ENCODE measurements around the gene PGAP6. TPM values are rescaled to one million over a fixed set of nuclear protein-coding genes. Genes with fewer than 3 reads are reported as not detected.
A peak's percentile ranks its signal among the peaks of the same experiment; 100 is the strongest.

PGAP6 gene
- 33.7 and 52.7 TPM in 2 replicates for total RNA-seq (2016; rRNA removed; fragmentation: Illumina TruSeq; extraction: Trizol)
- 52.2 and 54.4 TPM in 2 replicates for total RNA-seq (2016; cell fraction: cytosol; rRNA removed; fragmentation: Illumina TruSeq; extraction: Trizol; ENCODE audit: low read depth)
- total RNA-seq (2016; cell fraction: insoluble cytoplasmic fraction; rRNA removed; fragmentation: Illumina TruSeq; extraction: Trizol) = 27.1 and 52.1 TPM in 2 replicates
- total RNA-seq (2016; cell fraction: membrane; rRNA removed; fragmentation: Illumina TruSeq; extraction: Trizol) = 108 and 112 TPM in 2 replicates
- total RNA-seq (2016; cell fraction: nucleus; rRNA removed; fragmentation: Illumina TruSeq; extraction: Trizol) = 36.6 and 38.8 TPM in 2 replicates
- polyA plus RNA-seq (2011; rRNA removed) = 136 and 192 TPM in 2 replicates
- polyA plus RNA-seq (2011; cell fraction: cytosol; rRNA removed) = 183 and 222 TPM in 2 replicates
- polyA plus RNA-seq (2011; cell fraction: nucleus; rRNA removed) = 308 and 324 TPM in 2 replicates
- 54.7 and 75.9 TPM in 2 replicates for polyA plus RNA-seq (2012)
- polyA plus RNA-seq (2016; cell fraction: cytosol; fragmentation: Illumina TruSeq; extraction: Trizol; ENCODE audit: low read depth) = 90.3 and 94.2 TPM in 2 replicates
- polyA plus RNA-seq (2016; cell fraction: insoluble cytoplasmic fraction; fragmentation: Illumina TruSeq; extraction: Trizol; ENCODE audit: low read depth) = 43.3 and 54.7 TPM in 2 replicates
- polyA plus RNA-seq (2016; cell fraction: membrane; fragmentation: Illumina TruSeq; extraction: Trizol; ENCODE audit: low read depth) = 117 and 127 TPM in 2 replicates
- 107 and 123 TPM in 2 replicates for polyA plus RNA-seq (2016; cell fraction: nucleus; fragmentation: Illumina TruSeq; extraction: Trizol; ENCODE audit: insufficient read depth, low read depth)
- 53.1 and 397 TPM in 2 replicates for polyA minus RNA-seq (2011; rRNA and poly(A)+ RNA removed; ENCODE audit: low replicate concordance)
- 61.4 and 63.3 TPM in 2 replicates for polyA minus RNA-seq (2011; cell fraction: cytosol; rRNA and poly(A)+ RNA removed)
- 26.0 and 48.0 TPM in 2 replicates for polyA minus RNA-seq (2011; cell fraction: nucleus; rRNA and poly(A)+ RNA removed)
- percentile 47 among the genes with signal in this experiment for Bru-seq, nascent RNA
- BruChase-seq, experiment 1, labeled RNA remaining after a 6-hour chase = percentile 82 among the genes with signal in this experiment
- percentile 67 among the genes with signal in this experiment for BruChase-seq, experiment 2, labeled RNA remaining after a 2-hour chase
- long read RNA-seq, experiment 1, partial matches to known transcripts = 9 of 15 reads
- long read RNA-seq, experiment 1, other reads (novel, unspliced or antisense) = 6 of 15 reads
- long read RNA-seq, experiment 2, transcript TMEM8A-204 (13 exons, 3,691 nt) = major isoform, 106 of 222 reads
- long read RNA-seq, experiment 2, partial matches to known transcripts = 63 of 222 reads
- long read RNA-seq, experiment 2, other reads (novel, unspliced or antisense) = 53 of 222 reads

GRCh38 chr16:381789-382717 lies at the start of gene PGAP6:
Gene PGAP6 (minus strand): TSS chr16:381978. CDS start chr16:381821, 157 bp downstream.
- BruUV-seq (replicated peaks) = TSS peak; percentile 79
- Histone ChIP-seq H3K9me3 (ENCODE audit: low read length) (no peaks in the 10 kb centered on the region), H2AFZ (ENCODE audit: low read length) (no peak within 1 kb of the TSS), H3K27me3 (ENCODE audit: control insufficient read depth in 1 of 2, insufficient read depth in 2 of 2, low read length in 2 of 2) (no peaks in the 10 kb centered on the region), H3K4me1 (ENCODE audit: insufficient read depth, low read length) (peaks cover 38% of the 10 kb centered on the region), H3K79me2 (ENCODE audit: insufficient read depth, low read length) (peaks cover 16% of the 10 kb centered on the region), H3K27ac (ENCODE audit: extremely low read length, insufficient read depth, low read length) (peak within 1 kb of the TSS; percentile 68), H3K36me3 (replicated peaks in 1 of 2; ENCODE audit: control insufficient read depth in 1 of 2, insufficient read depth in 2 of 2, low read length in 2 of 2) (peaks cover 1 to 2% of the 10 kb centered on the region in 2 experiments; a peak in 2 of 5 replicates), H3K4me3 (replicated peaks in 1 of 3; ENCODE audit: insufficient read depth in 1 of 3, low read depth in 2 of 3, low read length in 3 of 3) (peak within 1 kb of the TSS; percentile 87 to 94 (median 93)), H3K4me2 (ENCODE audit: low read depth, low read length) (peak within 1 kb of the TSS; percentile 99), H3K9ac (ENCODE audit: insufficient read depth, low read depth, low read length) (peak within 1 kb of the TSS; percentile 85), H4K20me1 (ENCODE audit: insufficient read depth, low read length) (no peaks in the 10 kb centered on the region)
- WGBS (ENCODE audit: low lambda C conversion rate) = 20% methylated on average over 10 of the region's 123 CpGs
- in situ Hi-C loops (cut with HindIII; ENCODE audit: extremely low pct_ligation_motif_present, low pct_unique_long_range_greater_than_20kb) (no loop called here), intact Hi-C loops (cut with micrococcal nuclease; ENCODE audit: unreplicated experiment) (no loop called here)
- FAIRE-seq (no peak), ATAC-seq (no peak; the same call in 2 of the 3 replicates), DNase-seq (ENCODE audit: low spot score) (no peak)
- ChIA-PET CTCF (ENCODE audit: low intra/inter-chr PET ratio, low total read pairs) (no interaction called here), POLR2A (interaction anchor here (1.1 to 5.9 kb wide), 6 partner anchors 12 to 120 kb away, joined by 3 to 27 read pairs (median 4); partner anchors contain the start of genes AXIN1, DECR2 and MRPL28)
- TF ChIP-seq ARHGAP35 (CRISPR knock-in tag; IDR thresholded peaks at IDR 0.05; ENCODE audit: borderline replicate concordance) (no peak), ZIK1 (CRISPR knock-in tag; IDR thresholded peaks at IDR 0.05; ENCODE audit: borderline replicate concordance, low read depth) (0 out of 2 replicates have a peak, but pooled peaks have one; percentile 57), NBN (conservative IDR thresholded peaks at IDR 0.05) (no peak), TAF1 (CRISPR knock-in tag; IDR thresholded peaks at IDR 0.05) (0 out of 2 replicates have a peak, but pooled peaks have one; percentile 24), MYPOP (CRISPR knock-in tag; IDR thresholded peaks at IDR 0.05) (no peak), SPEN (CRISPR knock-in tag; IDR thresholded peaks at IDR 0.05; ENCODE audit: low read depth) (0 out of 2 replicates have a peak, but pooled peaks have one; percentile 21), ZNF570 (CRISPR knock-in tag; IDR thresholded peaks at IDR 0.05; ENCODE audit: borderline replicate concordance) (no peak), KLF6 (CRISPR knock-in tag; IDR thresholded peaks at IDR 0.05) (no peak), ZNF883 (CRISPR knock-in tag; IDR thresholded peaks at IDR 0.05; ENCODE audit: not compliant biosample characterization) (no peak), SUZ12 (IDR thresholded peaks at IDR 0.05; ENCODE audit: low read depth, low read length) (no peak), HNF4A (CRISPR knock-in tag; IDR thresholded peaks at IDR 0.05) (no peak), ZNF749 (CRISPR knock-in tag; IDR thresholded peaks at IDR 0.05; ENCODE audit: borderline replicate concordance) (no peak), MAZ (IDR thresholded peaks at IDR 0.05; ENCODE audit: borderline replicate concordance, low read depth, low read length) (no peak), MAZ (CRISPR knock-in tag; IDR thresholded peaks at IDR 0.05; ENCODE audit: low read depth) (peak; percentile 25; the same call in 1 of the 2 replicates), ZC3H13 (CRISPR knock-in tag; IDR thresholded peaks at IDR 0.05) (no peak)
